NCI-H526 (cell line): ENCODE results near the gene RPS6KA1.
A peak's percentile ranks its signal among the peaks of the same experiment; 100 is the strongest.
"Not testable (repeated sequence)": the region's sequence is repeated elsewhere in the genome, so short reads cannot be mapped to it uniquely, and the experiment has no call there.

ENCODE experiments used
- DNase-seq, 2 experiments: peaks; one replicate each; lab custom pipeline; 2025; lab: John Stamatoyannopoulos, UW

RPS6KA1 gene

DNA sequence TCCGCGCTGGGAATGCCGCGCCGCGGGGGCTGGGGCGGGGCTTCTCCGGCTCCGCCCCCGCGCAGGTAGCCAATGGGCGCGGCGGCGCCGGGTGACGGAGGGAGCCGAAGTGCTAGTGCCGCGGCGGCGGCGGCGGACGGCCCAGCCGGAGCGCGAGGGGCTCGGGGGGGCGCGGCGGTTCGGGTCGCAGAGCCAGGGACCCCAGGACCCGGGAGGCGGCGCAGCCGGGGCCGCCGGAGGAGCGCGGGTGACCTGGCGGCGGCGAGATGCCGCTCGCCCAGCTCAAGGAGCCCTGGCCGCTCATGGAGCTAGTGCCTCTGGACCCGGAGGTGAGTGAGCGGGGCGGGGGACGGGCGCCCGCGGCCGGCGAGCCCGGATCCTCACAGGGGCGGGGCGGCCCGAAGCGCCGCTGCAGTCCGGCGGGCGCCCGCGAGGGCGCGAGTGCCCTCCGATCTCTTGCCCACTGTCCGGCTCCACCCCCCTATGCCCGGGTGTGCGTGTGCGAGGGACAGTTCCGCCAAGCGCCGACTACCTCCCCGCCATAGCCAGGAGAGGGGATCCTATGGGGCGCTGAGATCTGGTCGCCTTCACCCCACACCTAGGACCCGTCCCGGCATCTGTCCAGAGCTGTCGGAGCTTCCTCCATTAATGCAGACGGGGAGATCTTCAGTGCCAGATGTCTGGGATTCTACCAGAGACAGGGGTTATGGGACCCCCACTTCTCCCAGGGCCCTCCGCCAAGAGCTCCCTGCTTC is at the start of gene RPS6KA1:
Gene RPS6KA1, plus strand, starts transcription at position 107 of the 755 bp plus-strand sequence. Its CDS starts 160 bp downstream, at position 267.
- DNase-seq = peak in 1 of 2 experiments; percentile 84

DNA sequence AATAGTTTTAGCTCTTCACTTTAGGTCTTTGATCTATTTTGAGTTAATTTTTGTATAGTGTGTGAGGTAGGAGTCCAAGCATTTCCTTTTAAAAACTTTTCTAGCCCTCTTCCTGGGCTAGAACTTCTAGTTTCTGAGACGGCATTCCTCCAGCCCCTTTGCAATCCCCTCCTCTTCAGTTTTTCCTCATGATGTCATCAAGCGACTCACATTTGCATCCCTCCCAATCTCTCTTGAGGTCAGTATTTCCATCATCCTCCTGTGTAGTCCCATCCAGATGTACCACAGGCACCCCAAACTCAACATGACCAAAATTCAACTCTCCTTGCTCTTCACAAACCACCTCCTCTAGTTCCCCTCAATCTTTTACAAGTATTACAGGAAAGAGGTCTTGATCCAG is 46.6 kb upstream of the RPS6KA1 start:
- DNase-seq = no peak

DNA sequence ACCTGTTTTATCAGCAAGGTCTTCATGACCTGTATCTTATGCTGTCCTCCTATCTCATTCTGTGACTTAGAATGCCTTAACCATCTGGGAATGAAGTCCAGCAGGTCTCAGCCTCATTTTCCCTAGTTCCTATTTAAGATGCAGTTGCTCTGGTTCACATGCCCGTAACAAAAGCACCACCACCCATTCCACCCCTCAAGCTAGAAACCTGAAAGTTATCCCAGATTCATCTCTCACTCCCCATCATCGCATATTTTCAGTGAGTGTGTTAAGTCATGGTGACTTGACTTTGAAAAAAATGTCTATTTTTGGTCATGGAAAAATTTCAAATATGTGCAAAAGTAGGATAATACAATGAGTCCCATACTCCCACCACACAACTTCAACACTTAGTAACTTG is 45.6 kb upstream of the RPS6KA1 start:
- no peak for DNase-seq

DNA sequence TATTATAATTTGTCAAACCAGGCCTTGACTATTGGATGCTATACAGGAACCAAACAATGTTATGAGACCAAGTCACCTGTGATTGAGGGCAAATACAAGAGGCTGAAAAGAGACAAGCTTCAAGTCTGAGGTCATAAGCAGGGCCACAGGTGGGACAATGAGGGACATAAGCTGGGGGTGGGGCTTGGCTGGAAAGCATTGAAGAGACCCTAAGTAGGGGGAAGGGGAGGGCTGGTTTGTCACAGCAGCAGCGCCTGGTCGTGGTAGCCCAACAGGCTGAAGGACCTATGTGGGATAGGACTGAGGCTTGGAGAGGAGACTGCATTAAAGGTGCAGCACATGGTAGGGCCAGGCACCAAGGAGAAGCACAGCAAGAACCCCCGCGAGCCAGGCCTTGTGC is 39.4 kb upstream of the RPS6KA1 start:
- no peak for DNase-seq

DNA sequence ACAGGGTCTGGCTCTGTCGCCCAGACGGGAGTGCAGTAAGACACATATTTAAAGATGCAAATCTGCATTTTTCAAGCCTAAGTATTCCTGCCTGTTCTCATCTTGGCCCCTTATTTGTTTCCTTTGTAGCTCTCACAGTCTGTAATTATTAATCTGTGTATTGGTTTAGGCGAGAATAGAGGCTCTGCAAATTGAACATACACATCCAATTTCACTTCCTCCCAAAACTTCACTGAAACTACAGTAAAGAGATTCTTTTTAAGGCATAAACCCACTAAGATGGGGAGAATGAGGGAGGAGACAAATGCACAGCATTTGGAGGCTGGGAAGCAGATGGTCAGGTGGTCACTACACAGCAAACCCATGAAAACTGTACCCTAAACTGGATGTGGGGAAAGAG is 36.3 kb upstream of the RPS6KA1 start:
- DNase-seq = no peak

DNA sequence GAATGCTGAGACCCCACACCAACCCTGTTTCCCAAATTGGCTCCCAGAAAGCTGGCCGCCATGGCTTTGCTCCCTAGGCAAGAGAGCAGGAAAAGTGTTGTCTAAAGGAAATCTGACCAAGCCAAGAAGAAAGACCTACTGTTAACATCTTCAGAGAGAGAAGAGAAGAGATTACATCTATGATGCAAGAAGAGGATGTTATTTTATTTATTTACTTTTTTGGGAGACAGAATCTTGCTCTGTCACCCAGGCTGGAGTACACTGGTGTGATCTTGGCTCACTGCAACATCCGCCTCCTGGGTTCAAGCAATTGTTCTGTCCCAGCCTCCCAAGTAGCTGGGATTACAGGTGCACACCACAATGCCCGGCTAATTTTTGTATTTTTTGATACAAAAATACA is 35.6 kb upstream of the RPS6KA1 start:
- no peak for DNase-seq

DNA sequence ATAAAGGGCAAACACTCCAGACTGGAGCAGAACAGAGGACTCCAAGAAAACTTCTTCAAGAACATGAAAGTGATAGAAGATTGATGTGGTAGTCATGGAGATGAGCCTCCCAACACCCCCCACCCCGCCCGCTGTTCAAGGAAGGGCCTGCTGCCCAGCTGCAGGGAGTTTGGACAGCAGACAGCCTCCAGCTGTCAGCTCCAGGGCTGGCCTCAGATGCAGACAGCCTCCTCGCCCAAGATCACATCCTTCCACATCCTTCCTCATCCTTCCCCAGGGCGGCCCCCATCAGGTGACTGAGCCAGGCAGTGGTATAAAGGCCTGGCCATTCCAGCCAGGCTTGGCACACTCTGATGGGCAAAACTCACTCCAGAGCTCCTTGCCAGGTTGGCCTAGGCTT is 32.7 kb upstream of the RPS6KA1 start:
- DNase-seq = no peak

DNA sequence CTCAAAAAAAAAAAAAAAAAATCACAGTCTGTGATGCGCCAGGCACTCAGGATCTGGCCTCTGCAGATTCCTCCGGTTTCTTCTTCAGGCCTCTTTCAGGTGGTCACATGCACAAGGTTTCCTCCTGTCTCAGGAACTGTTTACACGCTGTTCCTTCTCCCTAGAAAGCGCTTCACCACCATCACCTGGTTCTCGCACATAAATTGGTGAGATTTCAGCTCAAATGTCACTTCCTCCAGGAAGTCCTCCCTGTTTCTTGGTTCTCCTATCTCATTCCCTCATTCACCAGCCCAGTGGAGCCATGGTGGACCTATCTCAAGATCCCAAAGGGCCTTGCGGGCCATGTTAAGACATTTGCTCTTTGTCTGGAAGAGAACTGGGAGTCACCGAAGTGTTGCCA is 30.7 kb upstream of the RPS6KA1 start:
- DNase-seq = no peak

DNA sequence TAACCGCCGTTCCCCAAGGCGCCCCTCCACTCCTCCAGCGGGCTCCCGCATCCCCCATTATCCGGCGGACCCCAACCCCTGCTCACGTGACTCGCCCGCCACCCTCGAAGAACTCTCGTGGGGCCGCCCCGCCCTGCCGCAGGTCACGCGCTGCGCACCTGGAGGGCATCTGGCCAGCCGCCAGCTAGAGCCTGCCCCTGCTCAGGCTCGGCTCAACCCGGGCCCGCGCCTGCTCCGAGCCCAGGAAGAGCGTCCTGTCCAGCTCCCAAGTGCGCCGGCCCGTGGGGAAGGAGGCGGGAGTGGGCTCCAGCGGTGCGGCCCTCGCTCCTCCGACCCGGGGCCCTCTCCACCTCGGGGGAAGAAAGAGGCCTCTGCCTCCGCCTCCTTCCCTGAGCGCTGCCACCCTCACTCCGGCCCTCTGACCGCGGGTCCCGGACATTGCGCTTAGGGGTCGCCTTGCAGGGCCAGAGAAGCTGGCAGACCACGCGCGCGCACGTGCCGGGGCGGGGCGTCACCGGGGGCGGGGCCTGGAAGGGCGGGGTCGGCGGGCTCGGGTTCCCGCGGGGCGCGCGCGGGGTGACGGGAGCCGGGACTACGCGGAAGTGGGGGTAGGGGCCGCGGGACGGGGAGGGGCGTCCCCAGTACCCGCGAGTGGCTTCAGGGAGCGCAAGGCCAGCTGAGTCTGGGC is 28.9 kb upstream of the RPS6KA1 start:
- DNase-seq = peak; percentile 64 to 88

DNA sequence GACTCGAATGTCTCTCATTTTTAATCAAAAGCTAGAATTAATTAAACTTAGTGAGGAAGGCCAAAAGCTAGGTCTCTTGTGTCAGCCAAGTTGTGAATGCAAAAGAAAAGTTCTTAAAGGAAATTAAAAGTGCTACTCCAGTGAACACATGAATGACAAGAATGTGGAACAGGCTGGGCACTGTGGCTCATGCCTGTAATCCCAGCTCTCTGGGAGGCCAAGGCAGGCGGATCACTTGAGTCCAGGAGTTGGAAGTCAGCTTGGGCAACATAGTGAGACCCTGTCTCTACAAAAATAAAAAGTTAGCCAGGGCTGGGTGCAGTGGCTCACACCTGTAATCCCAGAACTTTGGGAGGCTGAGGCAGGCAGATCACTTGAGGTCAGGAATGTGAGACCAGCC is 18.9 kb upstream of the RPS6KA1 start:
- not testable (repeated sequence) for DNase-seq

DNA sequence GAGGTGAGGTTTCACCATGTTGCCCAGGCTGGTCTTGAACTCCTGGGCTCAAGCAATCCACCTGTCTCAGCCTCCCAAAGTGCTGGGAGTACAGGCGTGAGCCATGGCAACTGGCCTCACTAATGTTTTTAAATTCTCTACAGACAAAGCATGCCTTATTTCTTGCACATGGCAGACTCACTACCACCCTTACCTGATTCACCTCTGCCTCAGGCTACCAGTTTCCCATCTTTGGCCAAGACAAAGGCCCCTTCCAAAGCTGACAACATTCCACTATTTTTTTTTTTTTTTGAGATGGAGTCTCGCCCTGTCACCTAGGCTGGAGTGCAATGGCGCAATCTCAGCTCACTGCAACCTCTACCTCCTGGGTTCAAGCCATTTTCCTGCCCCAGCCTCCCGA is 13.7 kb upstream of the RPS6KA1 start:
- DNase-seq = not testable (repeated sequence)

DNA sequence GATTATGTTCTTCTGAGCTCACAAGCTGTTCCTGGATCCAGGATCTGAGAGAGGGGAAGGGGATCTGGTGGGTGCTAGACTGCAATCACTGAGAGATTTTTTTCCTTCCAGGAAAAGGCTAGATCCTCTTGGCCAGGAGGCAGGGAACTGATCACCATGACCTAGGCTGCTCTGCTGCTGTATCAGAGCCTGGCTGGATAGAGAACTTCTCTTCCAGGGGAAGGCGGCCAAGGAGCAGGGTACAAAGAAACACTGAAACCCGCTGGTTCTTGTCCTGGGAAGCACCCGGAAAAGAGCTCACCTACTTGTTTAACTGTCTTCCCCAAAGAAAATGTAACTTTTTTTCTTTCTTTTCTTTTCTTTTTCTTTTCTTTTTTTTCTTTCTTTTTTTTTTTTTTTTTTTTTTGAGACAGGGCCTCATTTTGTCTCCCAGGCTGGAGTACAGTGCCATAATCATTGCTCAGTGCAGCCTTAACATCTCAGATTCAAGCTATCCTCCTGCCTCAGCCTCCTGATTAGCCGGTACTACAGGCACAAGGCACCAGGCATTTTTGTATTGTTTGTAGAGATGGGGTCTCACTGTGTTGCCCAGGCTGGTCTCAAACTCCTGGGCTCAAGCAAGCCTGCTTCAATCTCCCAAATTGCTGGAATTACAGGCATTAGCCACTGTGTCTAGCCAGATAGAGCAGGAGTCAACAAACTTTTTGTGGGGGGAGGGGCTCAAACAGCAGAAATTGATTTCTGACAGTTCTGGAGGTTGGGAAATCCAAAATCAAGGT is 12.4 kb upstream of the RPS6KA1 start:
- DNase-seq = no peak

DNA sequence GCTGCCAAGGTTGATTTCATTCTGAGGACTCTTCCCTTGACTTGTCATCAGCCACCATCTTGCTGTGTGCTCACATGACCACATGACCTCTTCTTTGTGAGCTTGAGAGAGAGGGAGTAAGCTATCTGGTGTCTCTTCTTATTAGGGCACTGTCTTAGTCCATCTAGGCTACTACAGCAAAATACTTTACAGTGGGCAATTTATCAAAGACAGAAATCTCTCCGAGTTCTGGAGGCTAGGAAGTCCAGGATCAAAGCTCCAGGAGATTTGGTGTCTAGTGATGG is 11.9 kb upstream of the RPS6KA1 start:
- DNase-seq = no peak

DNA sequence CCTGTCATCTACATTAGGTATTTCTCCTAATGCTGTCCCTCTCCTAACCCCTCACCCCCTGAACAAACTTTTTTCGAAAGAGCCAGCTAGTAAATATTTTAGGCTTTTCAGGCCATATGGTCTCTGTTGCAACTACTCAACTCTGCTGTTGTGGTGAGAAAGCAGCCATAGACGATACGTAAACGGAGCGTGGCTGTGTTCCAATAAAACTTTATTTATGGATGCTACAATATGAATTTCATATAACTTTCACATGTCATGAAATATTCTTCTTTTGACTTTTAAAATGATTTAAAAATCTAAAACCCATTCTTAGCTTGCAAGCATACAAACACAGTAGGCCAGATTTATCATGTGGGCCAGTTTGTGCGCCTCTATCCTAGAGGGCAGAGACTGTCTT is 11.2 kb upstream of the RPS6KA1 start:
- DNase-seq = no peak

DNA sequence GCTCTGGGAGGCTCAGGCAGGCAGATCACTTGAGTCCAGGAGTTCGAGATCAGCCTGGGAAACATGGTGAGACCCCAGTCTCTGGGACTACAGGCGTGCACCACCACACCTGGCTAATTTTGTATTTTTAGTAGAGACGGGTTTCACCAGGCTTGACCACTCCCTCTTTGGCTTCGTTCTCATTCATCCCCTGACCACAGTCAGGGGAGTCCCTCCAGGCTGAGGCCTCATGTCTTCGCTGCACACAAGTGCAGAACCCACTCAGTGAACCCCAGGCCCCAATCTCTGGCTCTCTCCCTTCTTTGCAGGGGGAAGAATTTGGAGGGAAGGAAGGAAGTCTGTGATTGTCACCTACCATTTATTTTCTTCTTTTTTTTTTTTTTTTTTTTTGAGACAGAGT is 9.2 kb upstream of the RPS6KA1 start:
- no peak for DNase-seq

DNA sequence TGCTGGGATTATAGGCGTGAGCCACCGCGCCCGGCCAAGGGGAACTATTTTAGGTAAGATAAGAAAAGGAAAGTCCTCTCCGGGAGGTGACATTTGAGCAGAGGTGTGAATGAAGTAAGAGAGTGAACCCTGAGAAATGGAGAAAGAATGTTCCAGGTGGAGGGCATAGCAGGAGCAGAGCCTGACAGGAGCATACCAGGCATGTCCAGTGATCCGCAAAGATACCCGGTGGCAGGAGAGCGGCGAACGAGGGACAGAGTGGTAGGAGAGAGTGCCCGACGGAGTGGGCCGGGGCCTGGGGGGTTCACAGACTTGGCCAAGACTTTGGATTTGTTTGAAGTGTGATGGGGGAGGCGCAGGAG is 7.9 kb upstream of the RPS6KA1 start:
- no peak for DNase-seq

DNA sequence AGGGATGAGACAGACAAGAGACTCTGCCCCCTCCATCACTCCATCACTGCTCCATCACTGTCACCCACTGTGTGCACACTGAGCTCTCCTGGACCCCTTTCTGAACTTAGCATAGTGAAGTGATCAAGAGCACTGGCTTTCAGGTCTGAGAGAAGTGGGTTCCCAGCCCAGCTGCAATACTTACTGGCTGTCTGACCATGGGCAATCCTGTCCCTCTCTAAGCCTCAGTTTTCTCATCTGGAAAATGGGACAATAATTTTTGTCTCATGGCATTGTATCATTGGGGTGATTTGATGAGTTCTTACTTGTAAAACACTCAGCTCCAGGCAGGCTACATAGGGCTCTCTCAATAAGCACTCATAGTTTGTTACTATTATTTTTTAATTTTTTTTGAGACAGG is 7.5 kb upstream of the RPS6KA1 start:
- DNase-seq = no peak

DNA sequence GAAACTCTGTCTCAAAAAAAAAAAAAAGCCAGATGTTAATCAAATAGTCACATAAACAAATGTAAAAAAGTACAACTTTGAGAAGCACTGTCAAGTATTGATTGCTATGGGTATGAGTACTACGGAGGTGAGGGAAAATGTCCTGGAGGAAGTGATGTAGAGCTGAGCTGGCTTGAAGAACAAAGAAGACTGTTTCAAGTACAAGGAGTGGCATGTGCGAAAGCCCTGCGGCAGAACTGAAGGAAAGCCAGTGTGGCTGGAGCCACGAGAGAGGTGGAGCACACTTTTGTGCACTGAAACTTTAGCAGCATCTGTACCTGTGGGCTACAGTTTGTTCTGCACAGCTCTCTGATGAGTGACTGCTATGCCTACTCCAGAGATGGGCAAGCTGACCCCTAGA is 5.4 kb upstream of the RPS6KA1 start:
- no peak for DNase-seq

DNA sequence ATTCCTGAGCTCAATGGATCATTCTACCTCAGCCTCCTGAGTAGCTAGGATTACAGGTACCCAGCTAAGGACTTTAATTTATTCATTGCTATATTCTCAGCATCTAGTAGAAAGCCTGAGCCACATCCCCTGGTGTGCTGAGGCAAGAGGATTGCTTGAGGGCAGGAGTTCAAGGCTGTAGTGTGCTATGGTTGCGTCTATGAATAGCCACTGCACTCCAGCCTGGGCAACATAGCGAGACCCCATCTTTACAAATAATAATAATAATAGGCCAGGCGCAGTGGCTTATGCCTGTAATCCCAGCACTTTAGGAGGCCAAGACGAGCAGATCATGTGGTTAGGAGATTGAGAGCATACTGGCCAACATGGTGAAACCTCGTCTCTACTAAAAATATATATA is 3.3 kb upstream of the RPS6KA1 start:
- DNase-seq = no peak

DNA sequence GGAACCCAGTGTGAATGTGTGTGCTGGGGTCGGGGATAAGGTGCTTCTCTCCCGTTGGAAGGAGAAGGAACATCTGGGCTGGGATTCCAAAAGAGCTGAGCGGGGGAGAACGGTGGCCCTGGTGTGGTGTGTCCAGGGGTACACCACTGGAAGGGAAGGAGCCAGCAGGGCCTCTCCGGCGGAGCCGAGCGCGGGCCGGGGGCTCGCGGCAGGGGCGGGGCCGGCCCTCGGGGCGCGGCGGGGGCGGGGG is 231 bp upstream of the RPS6KA1 start:
- DNase-seq = peak in 1 of 2 experiments; percentile 80

DNA sequence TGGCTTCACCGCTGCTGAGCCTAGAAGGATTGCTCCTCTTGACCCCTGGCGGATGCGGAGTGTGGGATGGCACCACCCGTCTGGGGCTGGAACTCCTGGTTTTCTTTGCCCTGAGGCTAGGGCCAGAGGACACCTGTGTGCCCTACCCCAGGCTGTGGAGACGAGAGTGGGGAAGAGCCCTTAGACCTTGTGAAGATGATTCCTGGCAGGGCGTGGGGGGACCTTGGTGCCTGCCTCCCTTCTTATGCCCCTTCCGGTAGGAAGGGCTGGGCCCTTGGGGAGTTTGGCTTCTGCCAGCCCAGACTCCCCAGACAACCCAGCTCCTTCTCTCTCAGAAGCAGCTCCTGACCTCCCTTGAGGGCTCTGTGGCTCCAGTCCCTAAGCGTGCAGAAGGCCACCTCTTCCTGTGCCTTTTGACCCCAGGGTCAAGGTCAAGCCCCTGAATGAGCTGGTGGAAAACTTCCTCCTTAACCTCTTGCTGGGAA is 891 bp downstream of the RPS6KA1 start:
- peak in 1 of 2 experiments; percentile 46 for DNase-seq

DNA sequence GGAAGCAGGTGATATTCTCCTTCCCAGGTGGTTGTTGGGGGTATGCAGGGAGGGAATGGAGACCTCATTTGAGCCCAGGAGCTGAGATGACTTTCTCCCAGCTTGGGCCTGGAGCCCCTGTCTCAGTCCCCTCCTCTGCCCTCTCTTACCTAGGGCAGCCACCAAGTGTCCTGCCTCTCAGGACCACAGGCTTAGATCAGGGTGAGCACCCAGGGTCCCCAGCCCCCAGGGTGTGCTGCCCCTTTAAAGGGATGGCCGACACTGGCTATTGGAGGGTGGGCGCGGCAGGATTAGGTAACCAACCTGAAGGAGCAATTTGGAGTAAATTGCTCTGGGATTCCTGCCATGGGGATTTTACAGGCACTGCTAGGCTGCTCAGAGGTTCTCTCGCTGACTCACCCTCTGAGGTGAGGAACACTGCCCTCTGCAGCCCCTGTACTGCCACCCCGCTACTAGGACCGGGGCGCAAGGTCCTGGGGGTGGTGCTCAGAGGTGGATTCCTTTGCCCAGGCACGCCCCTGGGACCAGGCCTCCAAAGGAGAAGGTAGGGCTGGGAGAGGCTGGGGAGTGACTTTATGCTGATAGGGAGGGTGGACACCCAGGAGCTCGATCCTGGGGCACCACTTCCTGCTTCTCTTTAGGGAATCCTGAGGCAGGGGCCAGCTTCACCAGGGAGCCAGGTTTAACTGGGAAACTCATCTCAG is 1.5 kb downstream of the RPS6KA1 start:
- DNase-seq = peak; percentile 39 to 57

DNA sequence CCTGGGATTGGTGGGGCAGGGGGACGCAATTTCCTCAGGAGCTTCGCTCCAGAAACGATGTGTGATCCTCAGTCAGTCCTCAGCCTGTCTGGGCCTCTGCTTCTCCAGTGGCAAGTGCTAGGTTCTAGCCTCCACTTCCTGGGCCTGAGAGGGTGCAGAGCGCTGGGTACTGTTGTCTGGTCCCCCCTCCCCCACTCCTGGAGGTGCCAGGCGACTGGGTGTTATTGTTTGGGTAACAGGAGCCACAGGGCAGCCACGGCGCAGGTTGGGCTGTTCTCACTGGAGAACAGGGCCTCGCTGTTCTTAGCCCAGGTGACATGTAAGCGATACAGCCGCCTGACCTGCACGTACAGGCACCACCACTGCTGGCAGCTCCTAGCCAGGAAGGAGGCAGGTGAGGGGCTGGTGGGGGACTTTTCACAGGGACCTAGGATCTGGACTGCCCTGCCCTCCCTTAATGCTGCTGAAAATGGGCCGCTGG is 2.1 kb downstream of the RPS6KA1 start:
- DNase-seq = peak in 1 of 2 experiments; percentile 76
